Loucy (cell line): ENCODE data around the gene KIR2DL4.
"Not testable (repeated sequence)": the region's sequence is repeated elsewhere in the genome, so short reads cannot be mapped to it uniquely, and the experiment has no call there.

Experiments
- EZH2phosphoT487 ChIP-seq: fragments of 200-600 bp; IDR thresholded peaks from 2 replicates; pipeline ENCODE4 v1.6.1; 2018; ENCODE audit warnings: antibody characterized with exemption, mild to moderate bottlenecking, moderate library complexity, borderline replicate concordance
- TF ChIP-seq, protein P1 (sequence below): fragments of 200-600 bp; sonication (generic); conservative IDR thresholded peaks from 2 replicates; pipeline ENCODE4 v1.5.1; 2014; ENCODE audit warnings: mild to moderate bottlenecking, antibody characterized with exemption, low read length

GRCh38 chr19:54771018-54771960 lies 32.1 kb upstream of the KIR2DL4 start:
- not testable (repeated sequence) for TF ChIP-seq EZH2phosphoT487
- TF ChIP-seq, protein P1, sequence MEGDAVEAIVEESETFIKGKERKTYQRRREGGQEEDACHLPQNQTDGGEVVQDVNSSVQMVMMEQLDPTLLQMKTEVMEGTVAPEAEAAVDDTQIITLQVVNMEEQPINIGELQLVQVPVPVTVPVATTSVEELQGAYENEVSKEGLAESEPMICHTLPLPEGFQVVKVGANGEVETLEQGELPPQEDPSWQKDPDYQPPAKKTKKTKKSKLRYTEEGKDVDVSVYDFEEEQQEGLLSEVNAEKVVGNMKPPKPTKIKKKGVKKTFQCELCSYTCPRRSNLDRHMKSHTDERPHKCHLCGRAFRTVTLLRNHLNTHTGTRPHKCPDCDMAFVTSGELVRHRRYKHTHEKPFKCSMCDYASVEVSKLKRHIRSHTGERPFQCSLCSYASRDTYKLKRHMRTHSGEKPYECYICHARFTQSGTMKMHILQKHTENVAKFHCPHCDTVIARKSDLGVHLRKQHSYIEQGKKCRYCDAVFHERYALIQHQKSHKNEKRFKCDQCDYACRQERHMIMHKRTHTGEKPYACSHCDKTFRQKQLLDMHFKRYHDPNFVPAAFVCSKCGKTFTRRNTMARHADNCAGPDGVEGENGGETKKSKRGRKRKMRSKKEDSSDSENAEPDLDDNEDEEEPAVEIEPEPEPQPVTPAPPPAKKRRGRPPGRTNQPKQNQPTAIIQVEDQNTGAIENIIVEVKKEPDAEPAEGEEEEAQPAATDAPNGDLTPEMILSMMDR = not testable (repeated sequence)
